SH-SY5Y (cell line): ENCODE data around the gene DIP2C.

Experiments
- GATA2 ChIP-seq: IDR thresholded peaks from 2 replicates; pipeline ENCODE4 v1.6.1; 2011; ENCODE audit warnings: mild to moderate bottlenecking, low read depth, low read length
- GATA3 ChIP-seq: IDR thresholded peaks from 2 replicates; pipeline ENCODE4 v1.6.1; 2011; ENCODE audit warnings: low read depth, mild to moderate bottlenecking, low read length, moderate library complexity

- no peak for TF ChIP-seq GATA2
- TF ChIP-seq GATA3 = no peak
Observed at GRCh38 chr10:232061-232460, 457.4 kb downstream of the DIP2C start.
